HEK293T (cell line): ENCODE results near the gene HAUS1.

ENCODE experiments used
- FOXA1 ChIP-seq: fragments of 450-650 bp; IDR thresholded peaks from 2 replicates; pipeline ENCODE4 v1.6.1; 2016; ENCODE audit warnings: mild to moderate bottlenecking
- LEF1 ChIP-seq: fragments of 450-650 bp; IDR thresholded peaks from 2 replicates; pipeline ENCODE4 v1.6.1; 2017; ENCODE audit warnings: mild to moderate bottlenecking, borderline replicate concordance
- SP1 ChIP-seq: fragments of 450-650 bp; IDR thresholded peaks from 2 replicates; pipeline ENCODE4 v1.6.1; 2017
- SUZ12 ChIP-seq: fragments of 450-650 bp; IDR thresholded peaks from 2 replicates; pipeline ENCODE4 v1.6.1; 2016; ENCODE audit warnings: mild to moderate bottlenecking
- TARDBP ChIP-seq: fragments of 450-650 bp; IDR thresholded peaks from 2 replicates; pipeline ENCODE4 v1.6.1; 2016
- ZNF384 ChIP-seq: fragments of 450-650 bp; IDR thresholded peaks from 2 replicates; pipeline ENCODE4 v1.6.1; 2016

GRCh38 chr18:46156124-46156745 is 52.0 kb downstream of the HAUS1 start:
- TF ChIP-seq FOXA1 (no peak), SP1 (no peak), LEF1 (no peak), TARDBP (no peak), ZNF384 (no peak), SUZ12 (no peak)
